Subcutaneous adipose tissue (tissue), 4 donors: Measurements from ENCODE around the gene ORAI2. TPM values are rescaled to one million over a fixed set of nuclear protein-coding genes. Genes with fewer than 3 reads are reported as not detected.

ENCODE experiments used
- CTCF ChIP-seq: fragments of 450-650 bp; IDR thresholded peaks from one replicate; pipeline ENCODE4 v1.5.1; 2016; ENCODE audit warnings: low read depth, mild to moderate bottlenecking, control low read depth, antibody characterized with exemption, moderate library complexity
- total RNA-seq, 4 donors: library from RNA; depleted of rRNA; stranded (reverse); fragments of >200 nt; gene quantifications; one replicate each; pipeline ENCODE4 v1.1.0, GENCODE V29; 2016

Gene ORAI2
- total RNA-seq, 4 donors from 2014 or later, result 2.0 to 26.0 (median 6.4) TPM

- no peak for TF ChIP-seq CTCF
Observed at GRCh38 chr7:102427019-102427405, 6.4 kb upstream of the ORAI2 start.

GRCh38 chr7:102429141-102429899 lies 4.1 kb upstream of the ORAI2 start:
- TF ChIP-seq CTCF, result no peak

GRCh38 chr7:102431617-102432298 lies 1.6 kb upstream of the ORAI2 start:
- TF ChIP-seq CTCF, result no peak

- no peak for TF ChIP-seq CTCF
Observed at GRCh38 chr7:102432442-102433218, 745 bp upstream of the ORAI2 start.

GRCh38 chr7:102434039-102434486 lies 688 bp downstream of the ORAI2 start:
- no peak for TF ChIP-seq CTCF

- no peak for TF ChIP-seq CTCF
Observed at GRCh38 chr7:102436118-102436517, 2.7 kb downstream of the ORAI2 start.
